Mammary epithelial cell (primary cell): Measurements from ENCODE around the gene TSTD1.
"Not testable (repeated sequence)": the region's sequence is repeated elsewhere in the genome, so short reads cannot be mapped to it uniquely, and the experiment has no call there.

Experiments used
- CTCF ChIP-seq, 2 donors: IDR thresholded peaks in 1 of 2; conservative IDR thresholded peaks in 1 of 2; 2 replicates each; pipeline ENCODE4 v1.5.1; 2011 to 2012; ENCODE audit warnings: inconsistent platforms in 2 of 2, low read length in 2 of 2, mild to moderate bottlenecking in 2 of 2, control low read depth in 1 of 2, low read depth in 1 of 2; ENCODE audit not compliant: insufficient read depth in 1 of 2; ENCODE audit errors: extremely low read depth in 1 of 2
- EZH2 ChIP-seq: IDR thresholded peaks from 2 replicates; pipeline ENCODE4 v1.6.1; 2012; ENCODE audit warnings: low read length, inconsistent platforms, borderline replicate concordance

GRCh38 chr1:161063936-161064335 lies 25.2 kb upstream of the TSTD1 start:
- TF ChIP-seq CTCF (conservative IDR thresholded peaks at IDR 0.05 in 1 of 2, IDR thresholded peaks at IDR 0.05 in 1 of 2; ENCODE audit: extremely low read depth in 1 of 2, insufficient read depth in 1 of 2, low read depth in 1 of 2, low read length in 2 of 2); EZH2: not testable (repeated sequence)
